Large intestine (tissue), 3 donors: ENCODE measurements around the gene WDR20. TPM values are rescaled to one million over a fixed set of nuclear protein-coding genes. Genes with fewer than 3 reads are reported as not detected.

Experiments
- DNase-seq, 2 donors: peaks; one replicate each; pipeline versions ENCODE4 v3.0.0 to v3.0.0-alpha.2; 2013
- H3K27ac ChIP-seq: one replicate; pipeline ENCODE4 v1.5.1; 2013; ENCODE audit warnings: low read length
- H3K27me3 ChIP-seq: 2 replicates; pipeline ENCODE4 v1.6.1; 2013; ENCODE audit warnings: low read length; ENCODE audit not compliant: control insufficient read depth, insufficient read depth
- H3K36me3 ChIP-seq: 2 replicates; pipeline ENCODE4 v1.6.1; 2013; ENCODE audit warnings: low read length; ENCODE audit not compliant: control insufficient read depth, insufficient read depth
- H3K4me1 ChIP-seq: one replicate; pipeline ENCODE4 v1.6.1; 2013; ENCODE audit warnings: low read length; ENCODE audit not compliant: control insufficient read depth, insufficient read depth
- H3K4me3 ChIP-seq: one replicate; pipeline ENCODE4 v1.5.1; 2013; ENCODE audit warnings: low read length
- H3K9me3 ChIP-seq: one replicate; pipeline ENCODE4 v1.6.1; 2013; ENCODE audit warnings: mild to moderate bottlenecking, low read depth, low read length, moderate library complexity; ENCODE audit not compliant: control insufficient read depth
- WGBS: methylation state at CpG from one replicate; pipeline ENCODE4 v1.1.5; 2013; ENCODE audit warnings: low lambda C conversion rate; ENCODE audit not compliant: insufficient coverage; 5-methylcytosine and 5-hydroxymethylcytosine counted together
- polyA plus RNA-seq: library from polyadenylated mRNA; unstranded; fragments of 120-200 nt; gene quantifications from one replicate; pipeline ENCODE4 v1.2.1, GENCODE V29; 2013

WDR20 gene
- polyA plus RNA-seq, 1 donor = 27.1 TPM

GRCh38 chr14:102225386-102225785 lies 85.7 kb downstream of the WDR20 start:
- Histone ChIP-seq H3K27me3 (no peaks in the 10 kb centered on the region), H3K9me3 (peaks cover 4% of the 10 kb centered on the region), H3K27ac (no peak overlapping the region), H3K36me3 (peaks cover 26% of the 10 kb centered on the region), H3K4me3 (no peak overlapping the region), H3K4me1 (peaks cover 5% of the 10 kb centered on the region)
- no peak for DNase-seq
- no CpG with 5 or more reads among the region's 7 CpGs for WGBS

- peaks cover 29% of the 10 kb centered on the region for H3K36me3 ChIP-seq
- no CpG with 5 or more reads among the region's 15 CpGs for WGBS
Observed at GRCh38 chr14:102225936-102226335, 86.2 kb downstream of the WDR20 start.

GRCh38 chr14:102226356-102227125 lies 86.8 kb downstream of the WDR20 start:
- H3K36me3 ChIP-seq = peaks cover 32% of the 10 kb centered on the region
- no CpG with 5 or more reads among the region's 27 CpGs for WGBS
- H3K27me3 ChIP-seq = no peaks in the 10 kb centered on the region

More at GRCh38 chr14:102225936-102226335, 86.2 kb downstream of the WDR20 start:
- H3K27me3 ChIP-seq = no peaks in the 10 kb centered on the region
- no peak overlapping the region for H3K4me3 ChIP-seq
- no peak for DNase-seq
- H3K9me3 ChIP-seq = peaks cover 4% of the 10 kb centered on the region
- no peak overlapping the region for H3K27ac ChIP-seq
- H3K4me1 ChIP-seq = peaks cover 5% of the 10 kb centered on the region

GRCh38 chr14:102227184-102227964 lies 87.7 kb downstream of the WDR20 start:
- no peak overlapping the region for H3K4me3 ChIP-seq
- no peak overlapping the region for H3K27ac ChIP-seq
- peaks cover 32% of the 10 kb centered on the region for H3K36me3 ChIP-seq
- no peaks in the 10 kb centered on the region for H3K27me3 ChIP-seq
- WGBS = 88% methylated on average over 6 of the region's 28 CpGs
- peaks cover 4% of the 10 kb centered on the region for H3K9me3 ChIP-seq
- H3K4me1 ChIP-seq = no peaks in the 10 kb centered on the region
- no peak for DNase-seq

More at GRCh38 chr14:102226356-102227125, 86.8 kb downstream of the WDR20 start:
- Histone ChIP-seq H3K4me1 (peaks cover 1% of the 10 kb centered on the region), H3K27ac (no peak overlapping the region), H3K9me3 (peaks cover 4% of the 10 kb centered on the region), H3K4me3 (no peak overlapping the region)
- no peak for DNase-seq

- no peaks in the 10 kb centered on the region for H3K4me1 ChIP-seq
Observed at GRCh38 chr14:102229071-102229738, 89.5 kb downstream of the WDR20 start.

GRCh38 chr14:102229739-102230092 lies 90.0 kb downstream of the WDR20 start:
- H3K9me3 ChIP-seq = no peaks in the 10 kb centered on the region
- H3K36me3 ChIP-seq = peaks cover 37% of the 10 kb centered on the region
- H3K4me3 ChIP-seq = no peak overlapping the region
- no peak overlapping the region for H3K27ac ChIP-seq
- no peak for DNase-seq
- H3K4me1 ChIP-seq = no peaks in the 10 kb centered on the region
- WGBS = 60% methylated on average over 1 of the region's 9 CpGs
- H3K27me3 ChIP-seq = no peaks in the 10 kb centered on the region

More at GRCh38 chr14:102229071-102229738, 89.5 kb downstream of the WDR20 start:
- Histone ChIP-seq H3K27ac (no peak overlapping the region), H3K36me3 (peaks cover 37% of the 10 kb centered on the region), H3K4me3 (no peak overlapping the region), H3K9me3 (no peaks in the 10 kb centered on the region), H3K27me3 (no peaks in the 10 kb centered on the region)
- no peak for DNase-seq
- WGBS = no CpG with 5 or more reads among the region's 43 CpGs

GRCh38 chr14:102230481-102231210 lies 90.9 kb downstream of the WDR20 start:
- Histone ChIP-seq H3K27me3 (no peaks in the 10 kb centered on the region), H3K4me3 (no peak overlapping the region)

GRCh38 chr14:102231476-102232347 lies 92.0 kb downstream of the WDR20 start:
- no peak for DNase-seq
- H3K4me1 ChIP-seq = no peaks in the 10 kb centered on the region
- WGBS = no CpG with 5 or more reads among the region's 22 CpGs
- no peaks in the 10 kb centered on the region for H3K9me3 ChIP-seq
- no peak overlapping the region for H3K27ac ChIP-seq
- H3K27me3 ChIP-seq = no peaks in the 10 kb centered on the region
- H3K4me3 ChIP-seq = no peak overlapping the region
- H3K36me3 ChIP-seq = peaks cover 32% of the 10 kb centered on the region

More at GRCh38 chr14:102230481-102231210, 90.9 kb downstream of the WDR20 start:
- Histone ChIP-seq H3K9me3 (no peaks in the 10 kb centered on the region), H3K36me3 (peaks cover 36% of the 10 kb centered on the region), H3K27ac (no peak overlapping the region), H3K4me1 (no peaks in the 10 kb centered on the region)
- DNase-seq = no peak
- WGBS = no CpG with 5 or more reads among the region's 22 CpGs

GRCh38 chr14:102232348-102232625 lies 92.6 kb downstream of the WDR20 start:
- Histone ChIP-seq H3K36me3 (peaks cover 32% of the 10 kb centered on the region), H3K27ac (no peak overlapping the region), H3K4me3 (no peak overlapping the region), H3K9me3 (no peaks in the 10 kb centered on the region), H3K4me1 (no peaks in the 10 kb centered on the region), H3K27me3 (no peaks in the 10 kb centered on the region)
- no CpG with 5 or more reads among the region's 9 CpGs for WGBS
- no peak for DNase-seq
